Pulmonary artery endothelial cell (primary cell): ENCODE data around the gene L3MBTL4. TPM values are rescaled to one million over a fixed set of nuclear protein-coding genes. Genes with fewer than 3 reads are reported as not detected.
"Not testable (repeated sequence)": the region's sequence is repeated elsewhere in the genome, so short reads cannot be mapped to it uniquely, and the experiment has no call there.

Source experiments
- DNase-seq: peaks from one replicate; pipeline ENCODE4 v3.0.0-alpha.2; 2011; ENCODE audit warnings: low read depth, low spot score
- total RNA-seq: library from RNA; depleted of rRNA; stranded (reverse); fragments of >200 nt; gene quantifications from 2 replicates; pipeline ENCODE4 v1.2.3, GENCODE V29; 2014

Gene L3MBTL4
- total RNA-seq, 1 donor from 2014 or later: under 0.01 TPM

- DNase-seq: no peak
Measured at GRCh38 chr18:6406910-6407470, 7.7 kb downstream of the L3MBTL4 start.

- DNase-seq: no peak
Measured at GRCh38 chr18:6406075-6406909, 8.4 kb downstream of the L3MBTL4 start.

- no peak for DNase-seq
Measured at GRCh38 chr18:6405237-6406074, 9.3 kb downstream of the L3MBTL4 start.

GRCh38 chr18:6404834-6405233 is 9.9 kb downstream of the L3MBTL4 start:
- DNase-seq: no peak

- no peak for DNase-seq
Measured at GRCh38 chr18:6401687-6402086, 13.0 kb downstream of the L3MBTL4 start.

- no peak for DNase-seq
Measured at GRCh38 chr18:6399776-6400175, 14.9 kb downstream of the L3MBTL4 start.

GRCh38 chr18:6397931-6398566 is 16.7 kb downstream of the L3MBTL4 start:
- DNase-seq: no peak

GRCh38 chr18:6396847-6397246 is 17.9 kb downstream of the L3MBTL4 start:
- DNase-seq: no peak

- DNase-seq: no peak
Measured at GRCh38 chr18:6396276-6396675, 18.4 kb downstream of the L3MBTL4 start.

GRCh38 chr18:6389005-6389404 is 25.7 kb downstream of the L3MBTL4 start:
- no peak for DNase-seq

- no peak for DNase-seq
Measured at GRCh38 chr18:6382963-6383362, 31.7 kb downstream of the L3MBTL4 start.

- DNase-seq: not testable (repeated sequence)
Measured at GRCh38 chr18:6377473-6377872, 37.2 kb downstream of the L3MBTL4 start.

GRCh38 chr18:6376433-6377229 is 38.1 kb downstream of the L3MBTL4 start:
- DNase-seq: no peak

- no peak for DNase-seq
Measured at GRCh38 chr18:6374935-6375529, 39.7 kb downstream of the L3MBTL4 start.

- DNase-seq: no peak
Measured at GRCh38 chr18:6374340-6374739, 40.4 kb downstream of the L3MBTL4 start.

- DNase-seq: no peak
Measured at GRCh38 chr18:6373187-6373586, 41.5 kb downstream of the L3MBTL4 start.

- no peak for DNase-seq
Measured at GRCh38 chr18:6370886-6371635, 43.6 kb downstream of the L3MBTL4 start.

- DNase-seq: no peak
Measured at GRCh38 chr18:6370410-6370809, 44.3 kb downstream of the L3MBTL4 start.

GRCh38 chr18:6368017-6368416 is 46.7 kb downstream of the L3MBTL4 start:
- DNase-seq: no peak

GRCh38 chr18:6367208-6367607 is 47.5 kb downstream of the L3MBTL4 start:
- DNase-seq: no peak
